Transverse colon (tissue), 4 donors: ENCODE data around the gene TCHP. TPM values are rescaled to one million over a fixed set of nuclear protein-coding genes. Genes with fewer than 3 reads are reported as not detected.

Experiments used
- DNase-seq: peaks from one replicate; pipeline ENCODE4 v3.0.0-alpha.2; 2019
- H3K27ac ChIP-seq, 4 donors: fragments of 200-600 bp; sonication (generic); 2 replicates each; pipeline ENCODE4 v1.5.1; 2016 to 2018; ENCODE audit warnings: inconsistent platforms in 4 of 4
- H3K27me3 ChIP-seq: fragments of 200-600 bp; sonication (generic); 2 replicates; pipeline ENCODE4 v1.5.1; 2017; ENCODE audit warnings: inconsistent platforms
- H3K36me3 ChIP-seq, 4 donors: fragments of 200-600 bp; sonication (generic); 2 replicates each; pipeline ENCODE4 v1.5.1; 2017 to 2019; ENCODE audit warnings: inconsistent platforms in 4 of 4
- H3K4me1 ChIP-seq, 4 donors: fragments of 200-600 bp; sonication (generic); 2 replicates each; pipeline ENCODE4 v1.5.1; 2017 to 2020; ENCODE audit warnings: inconsistent platforms in 4 of 4
- H3K4me3 ChIP-seq, 4 donors: fragments of 200-600 bp; sonication (generic); 1 replicate in 1 of 4; 2 replicates in 3 of 4; pipeline versions ENCODE4 v1.5.1 to v1.6.1; 2017 to 2019; ENCODE audit warnings: inconsistent platforms in 4 of 4
- H3K9me3 ChIP-seq, 2 donors: fragments of 200-600 bp; sonication (generic); 2 replicates each; pipeline ENCODE4 v1.5.1; 2017 to 2019; ENCODE audit warnings: inconsistent platforms in 2 of 2
- EP300 ChIP-seq: sonication (generic); formaldehyde crosslinking; IDR thresholded peaks from one replicate; pipeline ENCODE4 v1.6.1; 2017; ENCODE audit warnings: antibody characterized with exemption, low read depth
- POLR2A ChIP-seq: fragments of 450-650 bp; IDR thresholded peaks from one replicate; pipeline ENCODE4 v1.6.1; 2016; ENCODE audit warnings: antibody characterized with exemption, mild to moderate bottlenecking, moderate library complexity
- POLR2AphosphoS5 ChIP-seq, 3 donors: sonication (generic); formaldehyde crosslinking; IDR thresholded peaks; one replicate each; pipeline ENCODE4 v1.6.1; 2016; ENCODE audit warnings: antibody characterized with exemption in 3 of 3
- WGBS, 2 donors: methylation state at CpG; one replicate each; pipeline ENCODE4 v1.1.5; 2018; ENCODE audit warnings: low coverage in 1 of 2; 5-methylcytosine and 5-hydroxymethylcytosine counted together
- in situ Hi-C, 4 donors: fragments of 200-750 bp; cut with MboI; loops; one replicate each; pipeline versions ENCODE4 v1.15.0 to v1.15.1; 2017; ENCODE audit warnings: low sequenced_read_pairs in 3 of 4, low pct_ligation_motif_present in 1 of 4, low pct_unique_long_range_greater_than_20kb in 1 of 4
- intact Hi-C: fragments of 100-400 bp; cut with DNase I; formaldehyde crosslinking; loops from one replicate; pipeline ENCODE4 v1.15.1; 2023; ENCODE audit warnings: low total_unique reads
- total RNA-seq, 4 donors: library from RNA; depleted of rRNA; stranded (reverse); fragments of >200 nt; gene quantifications; one replicate each; pipeline ENCODE4 v1.1.0, GENCODE V29; 2016
- TF ChIP-seq, protein P1 (sequence below), 5 experiments: fragments of 200-600 bp in 3 of 5; fragments of 450-650 bp in 2 of 5; sonication (generic) in 3 of 5; IDR thresholded peaks; 1 replicate in 2 of 5; 2 replicates in 3 of 5; pipeline ENCODE4 v1.5.1; 2016 to 2017; ENCODE audit warnings: antibody characterized with exemption in 5 of 5, inconsistent platforms in 3 of 5, mild to moderate bottlenecking in 2 of 5, moderate library complexity in 1 of 5

TCHP gene
- total RNA-seq, 4 donors from 2014 or later: 27.5 to 54.7 (median 30.7) TPM

DNA sequence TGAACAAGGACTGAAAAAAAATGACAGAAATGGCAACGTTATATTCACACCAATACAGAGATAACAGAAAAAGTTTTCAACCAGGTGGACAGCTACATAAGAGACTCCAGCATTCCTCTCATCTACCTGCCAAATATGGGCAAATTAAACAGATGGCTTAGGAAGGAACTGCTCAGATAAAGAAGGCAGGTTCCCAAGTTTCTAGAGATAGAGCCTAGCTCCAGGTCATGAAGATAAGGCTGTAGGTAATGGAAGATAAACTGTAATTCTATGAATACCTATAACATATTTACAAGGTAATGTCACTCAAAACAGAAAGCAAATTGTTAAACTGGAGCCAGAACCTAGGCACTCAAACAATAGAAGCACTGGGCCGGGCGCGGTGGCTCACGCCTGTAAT is 53.6 kb downstream of the TCHP start:
- H3K4me1 ChIP-seq: peaks cover 14 to 28% (median 17%) of the 10 kb centered on the region in 4 donors
- peaks cover 0 to 34% (median 12%) of the 10 kb centered on the region in 4 donors for H3K36me3 ChIP-seq
- in situ Hi-C loops (no loop called here), intact Hi-C loops (no loop called here)
- no peak overlapping the region for H3K4me3 ChIP-seq
- WGBS, 2 donors: 82 to 100% methylated on average over 1 to 5 of the region's 5 CpGs
- DNase-seq: no peak
- H3K27me3 ChIP-seq: no peaks in the 10 kb centered on the region
- TF ChIP-seq POLR2A (no peak), POLR2AphosphoS5 (IDR thresholded peaks at IDR 0.05) (no peak), EP300 (no peak)
- TF ChIP-seq, protein P1, sequence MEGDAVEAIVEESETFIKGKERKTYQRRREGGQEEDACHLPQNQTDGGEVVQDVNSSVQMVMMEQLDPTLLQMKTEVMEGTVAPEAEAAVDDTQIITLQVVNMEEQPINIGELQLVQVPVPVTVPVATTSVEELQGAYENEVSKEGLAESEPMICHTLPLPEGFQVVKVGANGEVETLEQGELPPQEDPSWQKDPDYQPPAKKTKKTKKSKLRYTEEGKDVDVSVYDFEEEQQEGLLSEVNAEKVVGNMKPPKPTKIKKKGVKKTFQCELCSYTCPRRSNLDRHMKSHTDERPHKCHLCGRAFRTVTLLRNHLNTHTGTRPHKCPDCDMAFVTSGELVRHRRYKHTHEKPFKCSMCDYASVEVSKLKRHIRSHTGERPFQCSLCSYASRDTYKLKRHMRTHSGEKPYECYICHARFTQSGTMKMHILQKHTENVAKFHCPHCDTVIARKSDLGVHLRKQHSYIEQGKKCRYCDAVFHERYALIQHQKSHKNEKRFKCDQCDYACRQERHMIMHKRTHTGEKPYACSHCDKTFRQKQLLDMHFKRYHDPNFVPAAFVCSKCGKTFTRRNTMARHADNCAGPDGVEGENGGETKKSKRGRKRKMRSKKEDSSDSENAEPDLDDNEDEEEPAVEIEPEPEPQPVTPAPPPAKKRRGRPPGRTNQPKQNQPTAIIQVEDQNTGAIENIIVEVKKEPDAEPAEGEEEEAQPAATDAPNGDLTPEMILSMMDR (IDR thresholded peaks at IDR 0.05): no peak
- H3K9me3 ChIP-seq: no peaks in the 10 kb centered on the region
- no peak overlapping the region for H3K27ac ChIP-seq

- Histone ChIP-seq H3K36me3 (peaks cover 0 to 38% (median 5%) of the 10 kb centered on the region in 4 donors), H3K9me3 (no peaks in the 10 kb centered on the region), H3K4me1 (peaks cover 0 to 26% (median 7%) of the 10 kb centered on the region in 4 donors), H3K27me3 (no peaks in the 10 kb centered on the region), H3K4me3 (no peak overlapping the region), H3K27ac (peak overlapping the region in 2 of 4 donors; percentile 8 to 31)
- in situ Hi-C loops (no loop called here), intact Hi-C loops (no loop called here)
- no peak for DNase-seq
- TF ChIP-seq POLR2A: no peak
- TF ChIP-seq, protein P1 (IDR thresholded peaks at IDR 0.05): no peak
- no peak for TF ChIP-seq POLR2AphosphoS5 (IDR thresholded peaks at IDR 0.05)
- TF ChIP-seq EP300: no peak
- 88 to 97% methylated on average over 5 to 7 of the region's 7 CpGs for WGBS, 2 donors
Measured at GRCh38 chr12:109958374-109958773, 58.3 kb downstream of the TCHP start.

DNA sequence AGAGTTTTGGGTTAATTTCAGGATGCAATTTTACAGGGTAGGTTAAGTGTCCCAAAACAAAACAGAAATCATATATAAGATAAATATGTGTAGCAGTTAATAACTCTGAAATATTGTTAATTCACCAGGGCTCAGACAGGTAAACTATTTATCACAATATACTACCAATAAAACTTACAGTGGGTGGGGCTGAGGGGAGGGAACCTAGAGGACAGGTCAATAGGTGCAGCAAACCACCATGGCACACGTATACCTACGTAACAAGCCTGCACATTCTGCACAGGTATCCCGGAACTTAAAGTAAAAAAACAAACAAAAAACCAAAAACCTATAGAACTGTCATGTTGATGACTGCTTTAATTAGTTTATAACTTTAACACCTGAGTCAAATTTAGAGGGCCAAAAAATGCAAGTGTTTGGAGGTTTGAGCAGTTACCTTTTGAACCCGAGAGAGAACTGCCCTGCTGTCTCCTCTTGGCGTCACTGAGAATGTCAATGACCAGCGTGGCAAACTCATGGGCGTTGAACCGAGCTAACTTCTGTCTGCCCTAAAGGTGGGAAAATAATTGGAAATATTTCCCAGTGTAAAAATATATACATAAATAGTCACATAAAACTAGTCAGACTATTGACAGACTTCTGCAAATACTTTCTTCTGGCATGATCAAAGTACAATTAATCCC is 59.5 kb downstream of the TCHP start:
- no peaks in the 10 kb centered on the region for H3K27me3 ChIP-seq
- DNase-seq: no peak
- peaks cover 0 to 36% (median 14%) of the 10 kb centered on the region in 4 donors for H3K4me1 ChIP-seq
- intact Hi-C loops (no loop called here), in situ Hi-C loops (no loop called here)
- TF ChIP-seq POLR2AphosphoS5 (IDR thresholded peaks at IDR 0.05): no peak
- no peak for TF ChIP-seq POLR2A
- no peak for TF ChIP-seq EP300
- TF ChIP-seq, protein P1 (IDR thresholded peaks at IDR 0.05): no peak
- no peak overlapping the region for H3K4me3 ChIP-seq
- peaks cover 0 to 38% (median 5%) of the 10 kb centered on the region in 4 donors for H3K36me3 ChIP-seq
- H3K9me3 ChIP-seq: no peaks in the 10 kb centered on the region
- WGBS, 2 donors: 77 to 80% methylated on average over 8 of the region's 8 CpGs
- peak overlapping the region in 1 of 4 donors; percentile 8 for H3K27ac ChIP-seq

- intact Hi-C loops (no loop called here), in situ Hi-C loops (no loop called here)
- H3K4me3 ChIP-seq: no peak overlapping the region
- no peak for DNase-seq
- WGBS, 2 donors: 85 to 86% methylated on average over 6 to 14 of the region's 14 CpGs
- no peak overlapping the region for H3K27ac ChIP-seq
- TF ChIP-seq EP300 (no peak), POLR2A (no peak), POLR2AphosphoS5 (IDR thresholded peaks at IDR 0.05) (no peak)
- TF ChIP-seq, protein P1 (IDR thresholded peaks at IDR 0.05): no peak
- no peaks in the 10 kb centered on the region for H3K27me3 ChIP-seq
- H3K4me1 ChIP-seq: peaks cover 0 to 41% (median 16%) of the 10 kb centered on the region in 4 donors
- peaks cover 0 to 44% (median 8%) of the 10 kb centered on the region in 4 donors for H3K36me3 ChIP-seq
- H3K9me3 ChIP-seq: no peaks in the 10 kb centered on the region
Measured at GRCh38 chr12:109961201-109961600, 61.1 kb downstream of the TCHP start.
